ENCODE results near the gene CNBD2.

DNA sequence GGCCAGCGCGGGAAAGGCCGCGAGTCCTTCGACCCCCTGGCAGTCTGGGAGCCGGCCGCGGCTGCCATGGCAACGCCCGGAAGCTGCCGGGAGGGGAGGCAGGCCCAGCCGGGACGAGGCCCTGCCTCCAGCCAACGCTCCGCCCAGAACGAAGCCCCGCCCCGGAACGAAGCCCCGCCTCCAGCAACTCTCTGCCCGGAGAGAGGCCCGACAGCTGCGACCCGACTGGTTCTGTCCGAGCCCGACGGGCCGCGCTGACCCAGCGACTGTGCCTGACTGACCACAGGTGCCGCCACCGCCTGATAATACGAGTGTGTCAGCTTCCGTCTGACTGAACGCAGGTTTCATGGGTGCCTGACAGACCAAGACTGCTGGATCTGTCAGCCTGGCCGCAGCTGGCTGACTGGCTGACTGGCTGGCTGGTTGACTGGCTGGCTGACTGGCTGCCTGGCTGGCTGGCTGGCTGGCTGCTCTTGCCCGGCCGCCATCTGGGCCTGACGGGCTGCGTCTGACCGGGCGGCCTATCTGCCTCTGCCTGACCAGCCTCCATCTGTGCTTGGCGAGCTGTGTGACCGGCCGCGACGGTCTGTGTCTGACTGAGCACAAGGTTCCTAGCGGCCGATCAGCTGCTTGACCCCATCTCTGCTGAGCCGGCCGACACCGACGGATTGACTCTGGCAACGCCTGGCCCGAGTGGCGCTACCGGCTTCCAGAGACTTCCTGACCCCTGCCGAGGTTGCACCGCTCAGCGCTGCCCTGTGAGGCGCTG lies 96.5 kb downstream of the CNBD2 start:
- TF ChIP-seq EZH2 (IDR thresholded peaks at IDR 0.05; ENCODE audit: insufficient read depth, low read length): no peak
- TF ChIP-seq, protein P1, sequence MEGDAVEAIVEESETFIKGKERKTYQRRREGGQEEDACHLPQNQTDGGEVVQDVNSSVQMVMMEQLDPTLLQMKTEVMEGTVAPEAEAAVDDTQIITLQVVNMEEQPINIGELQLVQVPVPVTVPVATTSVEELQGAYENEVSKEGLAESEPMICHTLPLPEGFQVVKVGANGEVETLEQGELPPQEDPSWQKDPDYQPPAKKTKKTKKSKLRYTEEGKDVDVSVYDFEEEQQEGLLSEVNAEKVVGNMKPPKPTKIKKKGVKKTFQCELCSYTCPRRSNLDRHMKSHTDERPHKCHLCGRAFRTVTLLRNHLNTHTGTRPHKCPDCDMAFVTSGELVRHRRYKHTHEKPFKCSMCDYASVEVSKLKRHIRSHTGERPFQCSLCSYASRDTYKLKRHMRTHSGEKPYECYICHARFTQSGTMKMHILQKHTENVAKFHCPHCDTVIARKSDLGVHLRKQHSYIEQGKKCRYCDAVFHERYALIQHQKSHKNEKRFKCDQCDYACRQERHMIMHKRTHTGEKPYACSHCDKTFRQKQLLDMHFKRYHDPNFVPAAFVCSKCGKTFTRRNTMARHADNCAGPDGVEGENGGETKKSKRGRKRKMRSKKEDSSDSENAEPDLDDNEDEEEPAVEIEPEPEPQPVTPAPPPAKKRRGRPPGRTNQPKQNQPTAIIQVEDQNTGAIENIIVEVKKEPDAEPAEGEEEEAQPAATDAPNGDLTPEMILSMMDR (IDR thresholded peaks at IDR 0.05; ENCODE audit: insufficient read depth, low read depth, low read length): no peak
